OCI-LY1 (cell line): ENCODE data around the gene ZNF670.

Source experiments
- H2AFZ ChIP-seq: fragments of 200-600 bp; sonication (generic), shearing (Covaris generic); 2 replicates; pipeline ENCODE4 v1.6.0; 2014; ENCODE audit warnings: antibody characterized with exemption, mild to moderate bottlenecking, low read length
- H3F3A ChIP-seq: fragments of 200-600 bp; sonication (generic), shearing (Covaris generic); 2 replicates; pipeline ENCODE4 v1.6.0; 2014; ENCODE audit warnings: mild to moderate bottlenecking, antibody characterized with exemption, low read length, moderate library complexity; ENCODE audit not compliant: insufficient read depth
- H3K27ac ChIP-seq: fragments of 200-600 bp; sonication (generic); 2 replicates; pipeline ENCODE4 v1.5.1; 2014; ENCODE audit warnings: low read length, mixed run types, mild to moderate bottlenecking, low read depth; ENCODE audit not compliant: poor library complexity, severe bottlenecking
- H3K27me3 ChIP-seq: fragments of 200-600 bp; sonication (generic); 2 replicates; pipeline ENCODE4 v1.6.0; 2014; ENCODE audit warnings: antibody characterized with exemption, mild to moderate bottlenecking, low read length, moderate library complexity; ENCODE audit not compliant: insufficient read depth
- H3K36me3 ChIP-seq: fragments of 200-600 bp; sonication (generic); 2 replicates; pipeline ENCODE4 v1.6.1; 2014; ENCODE audit warnings: mild to moderate bottlenecking, antibody characterized with exemption, low read length, moderate library complexity, mixed read lengths; ENCODE audit not compliant: insufficient read depth
- H3K4me1 ChIP-seq: fragments of 200-600 bp; sonication (generic); 2 replicates; pipeline ENCODE4 v1.5.1; 2014; ENCODE audit warnings: mild to moderate bottlenecking, low read length, moderate library complexity; ENCODE audit not compliant: insufficient read depth, severe bottlenecking
- H3K4me2 ChIP-seq: fragments of 200-600 bp; sonication (generic), shearing (Covaris generic); 2 replicates; pipeline ENCODE4 v1.6.1; 2014; ENCODE audit warnings: low read length
- H3K4me3 ChIP-seq: fragments of 200-600 bp; sonication (generic); 2 replicates; pipeline ENCODE4 v1.5.1; 2014; ENCODE audit warnings: low read length, low read depth, mild to moderate bottlenecking, mixed read lengths; ENCODE audit not compliant: poor library complexity, severe bottlenecking
- H3K79me2 ChIP-seq: fragments of 200-600 bp; shearing (Covaris generic); 2 replicates; pipeline ENCODE4 v1.6.1; 2016; ENCODE audit warnings: mixed run types, low read length, mixed read lengths; ENCODE audit not compliant: insufficient read depth
- H3K9ac ChIP-seq: fragments of 200-600 bp; sonication (generic), shearing (Covaris generic); 2 replicates; pipeline ENCODE4 v1.6.1; 2014; ENCODE audit warnings: mild to moderate bottlenecking, low read length, mixed read lengths
- H3K9me2 ChIP-seq: fragments of 200-600 bp; sonication (generic), shearing (Covaris generic); 2 replicates; pipeline ENCODE4 v1.6.1; 2014; ENCODE audit warnings: low read depth, mild to moderate bottlenecking, low read length, mixed read lengths
- H3K9me3 ChIP-seq: fragments of 200-600 bp; shearing (Covaris generic); 2 replicates; pipeline ENCODE4 v1.6.1; 2014; ENCODE audit warnings: low read length, mixed read lengths
- H4K20me1 ChIP-seq: fragments of 200-600 bp; sonication (generic), shearing (Covaris generic); 2 replicates; pipeline ENCODE4 v1.6.0; 2016; ENCODE audit warnings: mild to moderate bottlenecking, low read length; ENCODE audit not compliant: insufficient read depth
- CTCF ChIP-seq: fragments of 200-600 bp; sonication (generic), shearing (Covaris generic); IDR thresholded peaks from 2 replicates; pipeline ENCODE4 v1.5.1; 2017; ENCODE audit warnings: mild to moderate bottlenecking, antibody characterized with exemption, low read length, moderate library complexity, mixed read lengths
- EZH2 ChIP-seq: fragments of 200-600 bp; sonication (generic), shearing (Covaris generic); IDR thresholded peaks from 2 replicates; pipeline ENCODE4 v1.8.0; 2017; ENCODE audit warnings: borderline replicate concordance, mixed run types, mild to moderate bottlenecking, antibody characterized with exemption, low read length, moderate library complexity, mixed read lengths

Gene ZNF670

GRCh38 chr1:247070645-247071044 lies 8.0 kb downstream of the ZNF670 start:
- Histone ChIP-seq H2AFZ (no peak overlapping the region), H3K27ac (no peak overlapping the region), H3K4me3 (no peak overlapping the region), H3K9me2 (no peaks in the 10 kb centered on the region), H4K20me1 (no peaks in the 10 kb centered on the region), H3K9ac (no peak overlapping the region), H3K36me3 (peaks cover 17% of the 10 kb centered on the region), H3K4me2 (no peak overlapping the region), H3F3A (no peaks in the 10 kb centered on the region), H3K4me1 (no peaks in the 10 kb centered on the region), H3K27me3 (no peaks in the 10 kb centered on the region), H3K9me3 (peaks cover 24% of the 10 kb centered on the region), H3K79me2 (peaks cover 58% of the 10 kb centered on the region)
- TF ChIP-seq EZH2 (no peak), CTCF (no peak)

GRCh38 chr1:247064304-247064703 lies 14.3 kb downstream of the ZNF670 start:
- H3K4me3 ChIP-seq: no peak overlapping the region
- H3K9ac ChIP-seq: no peak overlapping the region
- H3K27ac ChIP-seq: no peak overlapping the region
- H3K4me1 ChIP-seq: no peaks in the 10 kb centered on the region
- H3F3A ChIP-seq: no peaks in the 10 kb centered on the region
- H3K9me2 ChIP-seq: no peaks in the 10 kb centered on the region
- H3K36me3 ChIP-seq: no peaks in the 10 kb centered on the region; the same call in 1 of the 2 replicates
- no peak for TF ChIP-seq CTCF
- no peaks in the 10 kb centered on the region for H3K27me3 ChIP-seq
- H4K20me1 ChIP-seq: no peaks in the 10 kb centered on the region
- H3K4me2 ChIP-seq: no peak overlapping the region
- H3K79me2 ChIP-seq: peaks cover 22% of the 10 kb centered on the region
- H2AFZ ChIP-seq: no peak overlapping the region
- peaks cover 27% of the 10 kb centered on the region for H3K9me3 ChIP-seq

- Histone ChIP-seq H3K9ac (no peak overlapping the region), H3F3A (no peaks in the 10 kb centered on the region), H3K4me2 (no peak overlapping the region), H3K27me3 (no peaks in the 10 kb centered on the region), H3K27ac (no peak overlapping the region), H3K9me2 (no peaks in the 10 kb centered on the region), H3K79me2 (peaks cover 33% of the 10 kb centered on the region), H3K4me3 (no peak overlapping the region), H3K36me3 (no peaks in the 10 kb centered on the region; the same call in 1 of the 2 replicates), H3K4me1 (no peaks in the 10 kb centered on the region), H3K9me3 (peaks cover 48% of the 10 kb centered on the region), H4K20me1 (no peaks in the 10 kb centered on the region), H2AFZ (no peak overlapping the region)
- TF ChIP-seq EZH2: no peak
- no peak for TF ChIP-seq CTCF
Measured at GRCh38 chr1:247060771-247061170, 17.8 kb downstream of the ZNF670 start.
